ENCODE data around the gene C10orf88. TPM values are rescaled to one million over a fixed set of nuclear protein-coding genes. Genes with fewer than 3 reads are reported as not detected.
"Not testable (repeated sequence)": the region's sequence is repeated elsewhere in the genome, so short reads cannot be mapped to it uniquely, and the experiment has no call there.

Gene C10orf88
- total RNA-seq, 4 donors from 2014 or later, result 5.2 to 7.2 (median 6.3) TPM

GRCh38 chr10:122930140-122930539, 23.9 kb downstream of the C10orf88 start:
- Histone ChIP-seq H3K4me3 (no peak overlapping the region), H3K27ac (no peak overlapping the region), H3K4me1 (no peaks in the 10 kb centered on the region), H3K36me3 (peaks cover 0 to 18% (median 0%) of the 10 kb centered on the region in 3 donors), H3K9me3 (no peaks in the 10 kb centered on the region), H3K27me3 (no peaks in the 10 kb centered on the region)
- TF ChIP-seq EP300 (IDR thresholded peaks at IDR 0.05), result no peak
- no peak for TF ChIP-seq POLR2A (IDR thresholded peaks at IDR 0.05)
- no peak for TF ChIP-seq CTCF (IDR thresholded peaks at IDR 0.05)
- WGBS, 2 donors, result 92 to 96% methylated on average over 1 of the region's 1 CpG
- no peak for DNase-seq (ENCODE audit: low spot score in 2 of 2)

- H3K4me1 ChIP-seq, result no peaks in the 10 kb centered on the region
- no peak for DNase-seq (ENCODE audit: low spot score in 2 of 2)
- H3K9me3 ChIP-seq, result peaks cover 0 to 5% (median 0%) of the 10 kb centered on the region in 4 donors
- no peaks in the 10 kb centered on the region for H3K36me3 ChIP-seq
- no peak overlapping the region for H3K27ac ChIP-seq
- H3K27me3 ChIP-seq, result no peaks in the 10 kb centered on the region
- TF ChIP-seq EP300 (IDR thresholded peaks at IDR 0.05) (no peak), CTCF (IDR thresholded peaks at IDR 0.05) (no peak), POLR2A (IDR thresholded peaks at IDR 0.05) (no peak)
- no peak overlapping the region for H3K4me3 ChIP-seq
- WGBS, 2 donors, result 83 to 96% methylated on average over 2 of the region's 2 CpGs
Measured at GRCh38 chr10:122915700-122916099, 38.3 kb downstream of the C10orf88 start.

- Histone ChIP-seq H3K4me3 (no peak overlapping the region), H3K27ac (no peak overlapping the region), H3K9me3 (peaks cover 0 to 5% (median 0%) of the 10 kb centered on the region in 4 donors), H3K36me3 (no peaks in the 10 kb centered on the region), H3K4me1 (no peaks in the 10 kb centered on the region), H3K27me3 (no peaks in the 10 kb centered on the region)
- DNase-seq (ENCODE audit: low spot score in 2 of 2), result no peak
- TF ChIP-seq POLR2A (IDR thresholded peaks at IDR 0.05) (no peak), EP300 (IDR thresholded peaks at IDR 0.05) (no peak), CTCF (IDR thresholded peaks at IDR 0.05) (no peak)
- WGBS, 2 donors, result 22 to 27% methylated on average over 5 of the region's 5 CpGs
Measured at GRCh38 chr10:122911889-122912484, 42.0 kb downstream of the C10orf88 start.

- Histone ChIP-seq H3K27ac (no peak within 1 kb of the TSS), H3K4me1 (no peaks in the 10 kb centered on the region), H3K4me3 (no peak within 1 kb of the TSS), H3K27me3 (no peaks in the 10 kb centered on the region), H3K9me3 (no peaks in the 10 kb centered on the region), H3K36me3 (no peaks in the 10 kb centered on the region)
- DNase-seq (ENCODE audit: low spot score in 2 of 2), result no peak
- WGBS, 2 donors, result 68 to 74% methylated on average over 1 of the region's 1 CpG
- TF ChIP-seq EP300 (IDR thresholded peaks at IDR 0.05) (no peak), CTCF (IDR thresholded peaks at IDR 0.05) (no peak), POLR2A (IDR thresholded peaks at IDR 0.05) (no peak)
Measured at GRCh38 chr10:122910310-122910709, 43.7 kb downstream of the C10orf88 start, which contains the start of gene FAM24A. FAM24A (plus strand) TSS chr10:122910610; CDS start chr10:122911635, 1,025 bp downstream.

- not testable (repeated sequence) for H3K9me3 ChIP-seq; H3K4me3 ChIP-seq; H3K4me1 ChIP-seq; DNase-seq (ENCODE audit: low spot score in 2 of 2); H3K27me3 ChIP-seq; H3K27ac ChIP-seq; H3K36me3 ChIP-seq
- WGBS, 2 donors, result 78 to 82% methylated on average over 4 of the region's 4 CpGs
Measured at GRCh38 chr10:122903861-122904260, 50.2 kb downstream of the C10orf88 start.

All from tibial nerve (tissue), 4 donors.